GM12878 (cell line): ENCODE measurements around the gene TNIP1. TPM values are rescaled to one million over a fixed set of nuclear protein-coding genes. Genes with fewer than 3 reads are reported as not detected.
A peak's percentile ranks its signal among the peaks of the same experiment; 100 is the strongest.

Experiments
- ATAC-seq: fragments of 200-7000 bp; cut with Tn5 transposase; 3 replicates; pipeline ENCODE4 v1.9.1; 2020; ENCODE audit warnings: mild to moderate bottlenecking, moderate library complexity
- BruUV-seq: library from RNA; stranded (reverse); fragments of 400-500 nt; replicated peaks from 2 replicates; lab custom pipeline; 2021; lab: Mats Ljungman, UMichigan
- CTCF ChIA-PET: fragments of 300-600 bp; sonication (Branson Sonifier 250); formaldehyde crosslinking; extraction: SDS; loops from one replicate; lab custom pipeline; 2021; ENCODE audit warnings: inconsistent platforms; lab: Yijun Ruan, JAX
- POLR2A ChIA-PET: fragments of 350-600 bp; formaldehyde crosslinking; extraction: SDS; loops from one replicate; lab custom pipeline; 2021; ENCODE audit warnings: inconsistent platforms; lab: Charles Lee
- RAD21 ChIA-PET: fragments of 300-600 bp; sonication (Branson Sonifier 250); formaldehyde crosslinking; loops from one replicate; lab custom pipeline; 2023; ENCODE audit warnings: antibody characterized with exemption; ENCODE audit not compliant: unreplicated experiment; lab: Charles Lee
- SMC1A ChIA-PET: fragments of 300-600 bp; sonication (Branson Sonifier 250); formaldehyde crosslinking; loops from one replicate; lab custom pipeline; 2023; ENCODE audit not compliant: unreplicated experiment, uncharacterized antibody; lab: Charles Lee
- DNase-seq: peaks from one replicate; pipeline ENCODE4 v3.0.0-alpha.2; 2011; ENCODE audit warnings: low read depth, low spot score
- FAIRE-seq: peaks from 3 replicates; lab custom pipeline; 2011; peaks lifted over from hg19 to GRCh38; lab: Jason Lieb, UNC
- H2AFZ ChIP-seq: 2 replicates; pipeline ENCODE4 v1.6.0; 2011; ENCODE audit warnings: low read depth, low read length, control low read depth; ENCODE audit not compliant: control insufficient read depth
- H3K27ac ChIP-seq: 2 replicates; pipeline ENCODE4 v1.5.1; 2011; ENCODE audit warnings: control low read depth; ENCODE audit not compliant: control insufficient read depth, insufficient read depth
- H3K27me3 ChIP-seq, 2 experiments: replicated peaks in 1 of 2; 2 replicates each; pipeline versions ENCODE4 v1.6.0 to v1.6.1; 2011; ENCODE audit warnings: low read length in 1 of 2; ENCODE audit not compliant: control insufficient read depth in 2 of 2, insufficient read depth in 2 of 2
- H3K36me3 ChIP-seq, 2 experiments: 2 replicates each; pipeline ENCODE4 v1.5.1; 2011; ENCODE audit warnings: low read length in 1 of 2; ENCODE audit not compliant: control insufficient read depth in 2 of 2, insufficient read depth in 2 of 2
- H3K4me1 ChIP-seq: 2 replicates; pipeline ENCODE4 v1.6.1; 2011; ENCODE audit warnings: mild to moderate bottlenecking, low read length, moderate library complexity, mixed read lengths; ENCODE audit not compliant: control insufficient read depth, insufficient read depth
- H3K4me2 ChIP-seq: 2 replicates; pipeline ENCODE4 v1.6.0; 2011; ENCODE audit warnings: control low read depth; ENCODE audit not compliant: control insufficient read depth, insufficient read depth
- H3K4me3 ChIP-seq: fragments of 200-600 bp; sonication (generic); 2 replicates; pipeline ENCODE4 v1.5.1; 2016
- H3K79me2 ChIP-seq: 2 replicates; pipeline ENCODE4 v1.6.0; 2011; ENCODE audit warnings: low read length; ENCODE audit not compliant: control insufficient read depth, insufficient read depth
- H3K9ac ChIP-seq: 2 replicates; pipeline ENCODE4 v1.8.0; 2011; ENCODE audit warnings: low read length, control low read depth, mixed read lengths; ENCODE audit not compliant: control insufficient read depth, insufficient read depth
- H3K9me3 ChIP-seq: replicated peaks from 3 replicates; pipeline ENCODE4 v1.5.1; 2011; ENCODE audit warnings: mild to moderate bottlenecking, low read length; ENCODE audit not compliant: control insufficient read depth, insufficient read depth
- H4K20me1 ChIP-seq: 2 replicates; pipeline ENCODE4 v1.6.0; 2011; ENCODE audit not compliant: control insufficient read depth, insufficient read depth
- ATF7 ChIP-seq: fragments of 450-650 bp; IDR thresholded peaks from 2 replicates; pipeline ENCODE4 v1.6.1; 2016; ENCODE audit warnings: low read depth, mild to moderate bottlenecking
- CHD2 ChIP-seq: IDR thresholded peaks from 2 replicates; pipeline ENCODE4 v1.6.1; 2011; ENCODE audit warnings: low read depth, low read length, improper control_type of control experiment, borderline replicate concordance
- DPF2 ChIP-seq: fragments of 450-650 bp; IDR thresholded peaks from 2 replicates; pipeline ENCODE4 v1.6.1; 2017; ENCODE audit warnings: mild to moderate bottlenecking
- FOS ChIP-seq: IDR thresholded peaks from 3 replicates; pipeline ENCODE4 v1.6.1; 2011; ENCODE audit warnings: borderline replicate concordance; ENCODE audit not compliant: insufficient read length; ENCODE audit errors: extremely low read depth
- GABPA ChIP-seq: IDR thresholded peaks from 2 replicates; pipeline ENCODE4 v1.6.1; 2014; ENCODE audit warnings: antibody characterized with exemption, low read depth, mild to moderate bottlenecking, inconsistent platforms
- KAT2A ChIP-seq: conservative IDR thresholded peaks from 2 replicates; pipeline ENCODE4 v1.6.1; 2011; ENCODE audit warnings: low read depth, low read length; ENCODE audit not compliant: control insufficient read depth
- KLF5 ChIP-seq: fragments of 450-650 bp; IDR thresholded peaks from 2 replicates; pipeline ENCODE4 v1.6.1; 2014; ENCODE audit warnings: mild to moderate bottlenecking; ENCODE audit not compliant: partially characterized antibody
- MEF2B ChIP-seq: fragments of 450-650 bp; IDR thresholded peaks from 2 replicates; pipeline ENCODE4 v1.6.1; 2018; ENCODE audit warnings: mild to moderate bottlenecking, moderate library complexity; ENCODE audit not compliant: partially characterized antibody, poor library complexity, severe bottlenecking
- NFYA ChIP-seq: IDR thresholded peaks from 2 replicates; pipeline ENCODE4 v1.6.1; 2011; ENCODE audit warnings: low read depth, mild to moderate bottlenecking, low read length, improper control_type of control experiment, borderline replicate concordance
- POLR2A ChIP-seq: IDR thresholded peaks from 2 replicates; pipeline ENCODE4 v1.6.1; 2011; ENCODE audit warnings: low read depth, mild to moderate bottlenecking, low read length
- RAD51 ChIP-seq: fragments of 450-650 bp; IDR thresholded peaks from 2 replicates; pipeline ENCODE4 v1.6.1; 2016; ENCODE audit warnings: moderate library complexity, mild to moderate bottlenecking, inconsistent platforms
- RCOR1 ChIP-seq: conservative IDR thresholded peaks from 2 replicates; pipeline ENCODE4 v1.6.1; 2012; ENCODE audit warnings: low read depth, low read length, improper control_type of control experiment
- RELB ChIP-seq: fragments of 450-650 bp; IDR thresholded peaks from 2 replicates; pipeline ENCODE4 v1.6.1; 2017; ENCODE audit warnings: low read depth, mild to moderate bottlenecking, moderate library complexity
- RFX5 ChIP-seq: IDR thresholded peaks from 2 replicates; pipeline ENCODE4 v1.6.1; 2011; ENCODE audit warnings: low read depth, low read length, improper control_type of control experiment
- SUPT20H ChIP-seq: IDR thresholded peaks from 2 replicates; pipeline ENCODE4 v1.6.1; 2011; ENCODE audit warnings: low read depth, mild to moderate bottlenecking, low read length, moderate library complexity, borderline replicate concordance; ENCODE audit not compliant: control insufficient read depth
- SUZ12 ChIP-seq: fragments of 200-600 bp; sonication (generic); IDR thresholded peaks from one replicate; pipeline ENCODE4 v1.6.1; 2018; ENCODE audit warnings: antibody characterized with exemption, mild to moderate bottlenecking; ENCODE audit not compliant: unreplicated experiment
- WRNIP1 ChIP-seq: IDR thresholded peaks from 2 replicates; pipeline ENCODE4 v1.6.1; 2011; ENCODE audit warnings: low read depth, low read length, improper control_type of control experiment, borderline replicate concordance
- YY1 ChIP-seq: IDR thresholded peaks from 2 replicates; pipeline ENCODE4 v1.6.1; 2011; ENCODE audit warnings: low read depth, mild to moderate bottlenecking, low read length
- ZSCAN29 ChIP-seq: fragments of 450-650 bp; IDR thresholded peaks from 2 replicates; pipeline ENCODE4 v1.6.1; 2017; ENCODE audit warnings: mild to moderate bottlenecking, moderate library complexity
- WGBS: methylation state at CpG from one replicate; pipeline ENCODE4 v1.1.6; 2016; ENCODE audit warnings: low lambda C conversion rate; ENCODE audit not compliant: insufficient replicate concordance, insufficient coverage; ENCODE audit errors: missing lambda C conversion rate; 5-methylcytosine and 5-hydroxymethylcytosine counted together
- in situ Hi-C: fragments of 300-500 bp; cut with MboI; formaldehyde crosslinking; loops from 9 replicates; pipeline ENCODE4 v1.14.3; 2018; ENCODE audit warnings: mixed read lengths
- intact Hi-C: fragments of 100-400 bp; cut with micrococcal nuclease; formaldehyde crosslinking; loops from one replicate; pipeline ENCODE4 v1.14.2; 2022; ENCODE audit not compliant: unreplicated experiment
- polyA plus RNA-seq, 11 experiments: library from polyadenylated mRNA; depleted of rRNA in 4 of 11; unstranded in 6 of 11; stranded (reverse) in 5 of 11; fragments of >200 nt; fragmentation: Nextera tagmentation in 4 of 11; fragmentation: Illumina TruSeq in 1 of 11; extraction: Ambion mirVana in 4 of 11; extraction: Trizol in 1 of 11; gene quantifications; 1 replicate in 1 of 11; 2 replicates in 10 of 11; pipeline versions ENCODE4 v1.2.1 to v1.2.3, GENCODE V29; 2011 to 2016; ENCODE audit warnings: inconsistent platforms in 2 of 11, missing spikeins in 2 of 11, low read depth in 1 of 11
- total RNA-seq, 4 experiments: library from RNA; depleted of rRNA in 3 of 4; stranded (reverse); fragments of >200 nt in 3 of 4; fragmentation: Illumina TruSeq in 1 of 4; extraction: Trizol in 1 of 4; gene quantifications; 2 replicates each; pipeline versions ENCODE4 v1.2.1 to v1.2.3, GENCODE V29; 2013 to 2021
- TF ChIP-seq, protein P1 (sequence below): IDR thresholded peaks from 2 replicates; pipeline ENCODE4 v1.6.1; 2012; ENCODE audit warnings: low read depth, low read length, improper control_type of control experiment

Gene TNIP1
- total and polyA plus RNA-seq, 10 of the 15 experiments (the other 5 are each of a cell fraction or from before 2014, with no cell fraction given), result 4.4 to 279 (median 150) TPM

GRCh38 chr5:151128817-151129216 lies 48.0 kb upstream of the TNIP1 start:
- no TSS peak for BruUV-seq
- ChIA-PET POLR2A (interaction anchor here (0.6 to 12.3 kb wide), 10 partner anchors 9 to 114 kb away, joined by 3 to 153 read pairs (median 6); partner anchors contain the start of gene ANXA6), CTCF (interaction anchor here (1.0 to 26.4 kb wide), 9 partner anchors 14 to 569 kb away, joined by 3 to 1107 read pairs (median 4); partner anchors contain the start of gene ANXA6), SMC1A (interaction anchor here (0.6 to 31.5 kb wide), 8 partner anchors 13 to 370 kb away, joined by 3 to 1132 read pairs (median 4); partner anchors contain the start of genes ANXA6 and DCTN4), RAD21 (interaction anchor here (1.0 to 12.4 kb wide), 10 partner anchors 13 to 187 kb away, joined by 3 to 306 read pairs (median 5); partner anchors contain the start of genes ANXA6 and GM2A)
- Histone ChIP-seq H4K20me1 (no peaks in the 10 kb centered on the region), H3K9ac (no peak overlapping the region), H3K4me3 (no peak overlapping the region), H3K27ac (peak overlapping the region; percentile 11), H3K4me1 (peaks cover 73% of the 10 kb centered on the region), H3K4me2 (no peak overlapping the region), H3K9me3 (no peaks in the 10 kb centered on the region), H3K27me3 (no peaks in the 10 kb centered on the region), H2AFZ (no peak overlapping the region), H3K79me2 (peaks cover 20% of the 10 kb centered on the region), H3K36me3 (peaks cover 47 to 62% of the 10 kb centered on the region in 2 experiments)
- DNase-seq (no peak), ATAC-seq (no peak), FAIRE-seq (no peak)
- in situ Hi-C loops (no loop called here), intact Hi-C loops (loop anchor here (5.0 kb wide), 2 partner anchors 168 to 188 kb away; no protein-coding TSS in a partner anchor)
- 58% methylated on average over 4 of the region's 4 CpGs for WGBS
- TF ChIP-seq DPF2, result no peak
- TF ChIP-seq YY1, result no peak
- no peak for TF ChIP-seq KLF5
- TF ChIP-seq ATF7, result 0 out of 2 replicates have a peak, but pooled peaks have one; percentile 23
- TF ChIP-seq WRNIP1, result no peak
- no peak for TF ChIP-seq SUZ12
- TF ChIP-seq POLR2A, result no peak
- TF ChIP-seq RELB, result peak; percentile 65; the same call in 1 of the 2 replicates
- TF ChIP-seq FOS, result no peak
- TF ChIP-seq MEF2B, result peak; percentile 39
- TF ChIP-seq GABPA, result no peak
- no peak for TF ChIP-seq RFX5
- TF ChIP-seq NFYA, result no peak
- no peak for TF ChIP-seq ZSCAN29
- TF ChIP-seq RAD51, result no peak
- TF ChIP-seq KAT2A, result no peak
- TF ChIP-seq CHD2, result no peak
- TF ChIP-seq SUPT20H, result no peak
- TF ChIP-seq RCOR1, result no peak
- TF ChIP-seq, protein P1, sequence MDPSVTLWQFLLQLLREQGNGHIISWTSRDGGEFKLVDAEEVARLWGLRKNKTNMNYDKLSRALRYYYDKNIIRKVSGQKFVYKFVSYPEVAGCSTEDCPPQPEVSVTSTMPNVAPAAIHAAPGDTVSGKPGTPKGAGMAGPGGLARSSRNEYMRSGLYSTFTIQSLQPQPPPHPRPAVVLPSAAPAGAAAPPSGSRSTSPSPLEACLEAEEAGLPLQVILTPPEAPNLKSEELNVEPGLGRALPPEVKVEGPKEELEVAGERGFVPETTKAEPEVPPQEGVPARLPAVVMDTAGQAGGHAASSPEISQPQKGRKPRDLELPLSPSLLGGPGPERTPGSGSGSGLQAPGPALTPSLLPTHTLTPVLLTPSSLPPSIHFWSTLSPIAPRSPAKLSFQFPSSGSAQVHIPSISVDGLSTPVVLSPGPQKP, result no peak
